Left kidney (tissue), 2 donors: ENCODE measurements around the gene RPL13A. TPM values are rescaled to one million over a fixed set of nuclear protein-coding genes. Genes with fewer than 3 reads are reported as not detected.

ENCODE experiments used
- DNase-seq: peaks from one replicate; pipeline ENCODE4 v3.0.0-alpha.2; 2013
- polyA plus RNA-seq: library from polyadenylated mRNA; unstranded; fragments of 120-200 nt; gene quantifications from one replicate; pipeline ENCODE4 v1.2.1, GENCODE V29; 2013; ENCODE audit not compliant: insufficient read length

Gene RPL13A
- polyA plus RNA-seq, 1 donor, result 2,088 TPM

GRCh38 chr19:49539192-49539952, 52.0 kb downstream of the RPL13A start:
- DNase-seq, result no peak

Other genes starting within 250 kb of the RPL13A start
- 5.3 TPM for gene SLC6A16, start 162.4 kb upstream of the RPL13A start, polyA plus RNA-seq
- gene CD37, start 152.2 kb upstream of the RPL13A start, polyA plus RNA-seq, result 53.3 TPM
- 92.8 TPM for gene TEAD2, start 125.2 kb upstream of the RPL13A start, polyA plus RNA-seq
- 5.0 TPM for gene DKKL1, start 123.7 kb upstream of the RPL13A start, polyA plus RNA-seq
- 0.17 TPM for gene KASH5, start 99.4 kb upstream of the RPL13A start, polyA plus RNA-seq
- not detected for gene PTH2, start 64.2 kb upstream of the RPL13A start, polyA plus RNA-seq
- not detected for gene GFY, start 62.2 kb upstream of the RPL13A start, polyA plus RNA-seq
- gene SLC17A7, start 46.1 kb upstream of the RPL13A start, polyA plus RNA-seq, result 0.43 TPM
- 91.6 TPM for gene PIH1D1, start 35.8 kb upstream of the RPL13A start, polyA plus RNA-seq
- gene ALDH16A1, start 34.4 kb upstream of the RPL13A start, polyA plus RNA-seq, result 16.6 TPM
- 3.3 TPM for gene FLT3LG, start 13.4 kb upstream of the RPL13A start, polyA plus RNA-seq
- 2,367 TPM for gene RPS11, start 8.8 kb downstream of the RPL13A start, polyA plus RNA-seq
- gene FCGRT, start 25.1 kb downstream of the RPL13A start, polyA plus RNA-seq, result 222 TPM
- 14.6 TPM for gene RCN3, start 40.4 kb downstream of the RPL13A start, polyA plus RNA-seq
- gene NOSIP, start 92.9 kb downstream of the RPL13A start, polyA plus RNA-seq, result 61.9 TPM
- 7.3 TPM for gene PRRG2, start 93.7 kb downstream of the RPL13A start, polyA plus RNA-seq
- 20.7 TPM for gene PRR12, start 103.6 kb downstream of the RPL13A start, polyA plus RNA-seq
- 16.2 TPM for gene RRAS, start 152.5 kb downstream of the RPL13A start, polyA plus RNA-seq
- gene SCAF1, start 154.6 kb downstream of the RPL13A start, polyA plus RNA-seq, result 28.7 TPM
- 53.2 TPM for gene IRF3, start 178.2 kb downstream of the RPL13A start, polyA plus RNA-seq
- 20.7 TPM for gene BCL2L12, start 178.3 kb downstream of the RPL13A start, polyA plus RNA-seq
- gene PRMT1, start 189.7 kb downstream of the RPL13A start, polyA plus RNA-seq, result 202 TPM
- 1.3 TPM for gene ADM5, start 202.0 kb downstream of the RPL13A start, polyA plus RNA-seq
- 11.5 TPM for gene CPT1C, start 203.5 kb downstream of the RPL13A start, polyA plus RNA-seq